Non-pigmented ciliary epithelial cell (primary cell): ENCODE measurements around the gene NCOA7.
"Not testable (repeated sequence)": the region's sequence is repeated elsewhere in the genome, so short reads cannot be mapped to it uniquely, and the experiment has no call there.

Experiments
- DNase-seq: peaks from one replicate; pipeline ENCODE4 v3.0.0-alpha.2; 2010; ENCODE audit warnings: low read depth

Gene NCOA7

DNA sequence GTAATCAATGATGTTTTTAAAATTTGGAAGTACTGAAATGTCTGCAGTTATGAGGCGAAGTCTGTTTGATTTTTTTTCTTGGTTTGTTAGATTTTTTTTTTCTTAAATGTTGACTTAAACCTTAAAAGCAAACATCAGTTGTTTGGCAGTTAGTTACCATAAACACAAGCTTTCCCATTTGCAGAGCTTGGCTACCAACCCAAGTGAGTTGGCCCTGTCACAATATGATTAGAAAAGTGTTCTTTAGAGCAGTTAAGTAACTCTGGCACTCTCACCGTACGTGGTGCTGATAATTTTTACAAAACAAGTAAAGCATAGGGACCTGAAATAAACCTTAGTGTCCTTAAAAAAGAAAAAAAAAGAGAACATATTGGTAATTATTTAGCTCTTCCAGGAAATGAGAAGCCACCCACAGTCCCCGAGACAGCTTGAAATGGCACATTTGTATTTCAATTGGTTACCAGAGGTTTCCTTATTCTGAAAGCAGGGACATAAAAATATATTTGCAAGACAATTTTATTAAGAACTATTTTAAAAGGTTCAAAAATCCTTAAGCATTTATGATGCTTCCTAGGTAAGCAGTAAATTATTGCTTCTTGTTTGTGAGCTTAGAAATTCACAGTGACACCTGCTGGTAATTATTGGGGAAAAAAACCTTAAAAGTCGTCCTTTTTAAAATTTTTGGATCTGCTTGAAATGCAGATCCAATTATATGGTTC is 37.4 kb upstream of the NCOA7 start:
- peak; percentile 15 for DNase-seq

GRCh38 chr6:125753937-125754259 is 36.9 kb upstream of the NCOA7 start:
- no peak for DNase-seq

GRCh38 chr6:125754566-125754965 is 36.2 kb upstream of the NCOA7 start:
- DNase-seq: no peak

DNA sequence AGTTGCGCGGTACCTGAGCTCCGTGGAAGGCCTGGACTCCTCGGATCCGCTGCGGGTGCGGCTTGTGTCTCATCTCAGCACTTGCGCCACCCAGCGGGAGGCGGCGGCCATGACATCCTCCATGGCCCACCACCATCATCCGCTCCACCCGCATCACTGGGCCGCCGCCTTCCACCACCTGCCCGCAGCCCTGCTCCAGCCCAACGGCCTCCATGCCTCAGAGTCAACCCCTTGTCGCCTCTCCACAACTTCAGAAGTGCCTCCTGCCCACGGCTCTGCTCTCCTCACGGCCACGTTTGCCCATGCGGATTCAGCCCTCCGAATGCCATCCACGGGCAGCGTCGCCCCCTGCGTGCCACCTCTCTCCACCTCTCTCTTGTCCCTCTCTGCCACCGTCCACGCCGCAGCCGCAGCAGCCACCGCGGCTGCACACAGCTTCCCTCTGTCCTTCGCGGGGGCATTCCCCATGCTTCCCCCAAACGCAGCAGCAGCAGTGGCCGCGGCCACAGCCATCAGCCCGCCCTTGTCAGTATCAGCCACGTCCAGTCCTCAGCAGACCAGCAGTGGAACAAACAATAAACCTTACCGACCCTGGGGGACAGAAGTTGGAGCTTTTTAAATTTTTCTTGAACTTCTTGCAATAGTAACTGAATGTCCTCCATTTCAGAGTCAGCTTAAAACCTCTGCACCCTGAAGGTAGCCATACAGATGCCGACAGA is 31.4 kb upstream of the NCOA7 start:
- no peak for DNase-seq

DNA sequence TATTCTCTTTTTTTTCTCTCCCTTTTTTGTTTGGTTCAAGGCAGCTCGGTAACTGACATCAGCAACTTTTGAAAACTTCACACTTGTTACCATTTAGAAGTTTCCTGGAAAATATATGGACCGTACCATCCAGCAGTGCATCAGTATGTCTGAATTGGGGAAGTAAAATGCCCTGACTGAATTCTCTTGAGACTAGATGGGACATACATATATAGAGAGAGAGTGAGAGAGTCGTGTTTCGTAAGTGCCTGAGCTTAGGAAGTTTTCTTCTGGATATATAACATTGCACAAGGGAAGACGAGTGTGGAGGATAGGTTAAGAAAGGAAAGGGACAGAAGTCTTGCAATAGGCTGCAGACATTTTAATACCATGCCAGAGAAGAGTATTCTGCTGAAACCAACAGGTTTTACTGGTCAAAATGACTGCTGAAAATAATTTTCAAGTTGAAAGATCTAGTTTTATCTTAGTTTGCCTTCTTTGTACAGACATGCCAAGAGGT is 30.8 kb upstream of the NCOA7 start:
- DNase-seq: no peak

DNA sequence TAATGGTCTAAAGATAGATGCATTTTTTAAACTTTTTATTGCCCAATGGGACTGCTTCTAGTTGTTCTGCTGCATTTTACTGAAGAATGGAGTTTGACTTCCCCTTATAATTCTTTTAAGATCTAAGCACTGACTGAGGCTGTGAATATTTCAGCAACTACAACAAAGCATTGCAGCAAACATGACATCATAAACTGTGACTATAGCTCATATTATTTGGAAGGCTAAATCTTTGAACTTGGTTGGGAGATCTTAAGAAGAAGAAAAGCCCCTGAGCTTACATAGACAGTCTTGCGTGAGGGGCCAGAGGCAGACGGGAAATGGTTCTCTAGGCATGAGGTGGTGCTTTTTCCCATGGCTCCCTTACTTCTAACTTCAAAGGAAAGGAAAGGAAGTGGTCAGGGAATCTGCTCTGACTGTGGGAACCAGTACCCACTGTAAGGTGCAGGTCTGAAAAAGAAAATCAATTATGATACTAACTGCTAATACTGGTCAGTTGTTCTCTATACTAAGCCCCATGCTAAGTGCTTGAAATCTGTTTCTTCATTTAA is 26.6 kb upstream of the NCOA7 start:
- DNase-seq: no peak

GRCh38 chr6:125765944-125766343 is 24.8 kb upstream of the NCOA7 start:
- DNase-seq: no peak

DNA sequence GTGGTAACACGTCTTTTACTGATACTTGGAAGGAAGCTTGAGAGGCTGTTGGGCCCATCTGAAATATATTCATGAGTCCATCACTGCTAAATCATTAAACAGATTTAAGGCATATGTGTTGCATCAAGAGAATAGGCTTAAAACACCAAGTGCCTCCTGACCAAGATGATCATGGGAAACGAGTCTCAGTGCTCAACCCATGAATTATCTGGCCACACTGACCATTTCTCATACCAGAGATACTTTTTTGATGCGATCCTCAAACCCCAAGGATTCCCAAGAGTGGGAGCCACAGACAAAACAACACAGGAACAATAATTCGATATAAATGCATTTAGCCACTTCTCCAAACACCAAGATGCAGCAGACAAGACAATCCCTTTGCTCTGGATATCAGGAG is 24.1 kb upstream of the NCOA7 start:
- no peak for DNase-seq

GRCh38 chr6:125769147-125769783 is 21.5 kb upstream of the NCOA7 start:
- no peak for DNase-seq

DNA sequence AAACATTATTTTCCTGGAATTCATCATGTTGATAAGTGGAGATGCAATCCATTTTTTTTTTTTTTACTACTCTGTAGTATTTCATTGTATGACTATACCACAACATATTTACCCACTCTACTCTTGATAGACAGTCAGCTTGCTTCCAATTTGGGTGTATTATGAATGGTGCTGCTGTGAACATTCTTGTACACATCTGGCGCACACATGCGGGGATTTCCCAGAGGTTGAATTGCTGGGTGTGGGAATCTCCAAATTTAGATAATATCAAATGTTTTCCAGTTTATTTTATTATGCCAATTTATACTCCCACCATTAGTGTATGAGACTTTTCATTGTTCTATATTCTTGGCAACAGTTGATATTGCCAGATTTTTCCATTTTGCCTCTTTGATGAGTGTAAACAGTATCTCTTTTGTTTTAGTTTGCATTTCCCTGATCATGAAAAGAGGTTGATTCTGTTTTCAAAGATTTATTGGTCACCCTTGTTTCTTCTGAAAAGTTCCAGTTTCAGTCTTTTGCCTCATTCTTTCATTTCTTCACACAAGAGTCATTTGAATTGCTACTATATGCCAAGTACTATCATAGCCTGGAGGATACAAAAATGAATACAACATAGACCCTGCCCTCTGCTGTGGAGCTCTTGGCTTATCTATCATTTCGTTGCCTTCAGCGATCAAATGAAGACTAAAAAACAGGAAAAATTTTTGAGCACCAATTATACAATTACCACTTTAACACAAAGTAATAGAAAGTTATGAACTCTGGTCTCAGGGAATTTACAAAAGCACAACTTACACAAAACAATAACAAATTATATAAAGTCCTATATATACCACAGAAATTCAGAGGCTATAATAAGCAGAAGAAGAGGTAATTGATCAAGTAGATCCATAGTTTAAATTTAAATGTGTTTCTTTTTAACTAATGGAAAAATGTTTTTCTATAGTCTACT is 17.1 kb upstream of the NCOA7 start:
- no peak for DNase-seq

DNA sequence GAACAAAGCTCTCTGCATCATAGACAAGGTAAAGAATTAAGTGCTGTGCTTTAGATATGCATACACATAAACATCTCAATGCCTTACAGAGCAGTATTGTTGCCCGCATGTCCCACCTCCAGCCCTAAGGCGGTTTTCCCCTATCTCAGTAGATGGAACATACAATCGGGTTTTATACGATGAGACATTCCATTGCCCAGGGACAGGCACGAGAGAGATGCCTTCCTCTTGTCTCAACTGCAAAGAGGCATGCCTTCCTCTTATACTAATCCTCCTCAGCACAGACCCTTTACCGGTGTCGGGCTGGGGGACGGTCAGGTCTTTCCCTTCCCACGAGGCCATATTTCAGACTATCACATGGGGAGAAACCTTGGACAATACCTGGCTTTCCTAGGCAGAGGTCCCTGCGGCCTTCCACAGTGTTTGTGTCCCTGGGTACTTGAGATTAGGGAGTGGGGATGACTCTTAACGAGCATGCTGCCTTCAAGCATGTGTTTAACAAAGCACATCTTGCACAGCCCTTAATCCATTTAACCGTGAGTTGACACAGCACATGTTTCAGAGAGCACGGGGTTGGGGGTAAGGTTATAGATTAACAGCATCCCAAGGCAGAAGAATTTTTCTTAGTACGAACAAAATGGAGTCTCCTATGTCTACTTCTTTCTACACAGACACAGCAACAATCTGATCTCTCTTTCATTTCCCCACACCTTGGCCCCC is 14.5 kb upstream of the NCOA7 start:
- DNase-seq: not testable (repeated sequence)

DNA sequence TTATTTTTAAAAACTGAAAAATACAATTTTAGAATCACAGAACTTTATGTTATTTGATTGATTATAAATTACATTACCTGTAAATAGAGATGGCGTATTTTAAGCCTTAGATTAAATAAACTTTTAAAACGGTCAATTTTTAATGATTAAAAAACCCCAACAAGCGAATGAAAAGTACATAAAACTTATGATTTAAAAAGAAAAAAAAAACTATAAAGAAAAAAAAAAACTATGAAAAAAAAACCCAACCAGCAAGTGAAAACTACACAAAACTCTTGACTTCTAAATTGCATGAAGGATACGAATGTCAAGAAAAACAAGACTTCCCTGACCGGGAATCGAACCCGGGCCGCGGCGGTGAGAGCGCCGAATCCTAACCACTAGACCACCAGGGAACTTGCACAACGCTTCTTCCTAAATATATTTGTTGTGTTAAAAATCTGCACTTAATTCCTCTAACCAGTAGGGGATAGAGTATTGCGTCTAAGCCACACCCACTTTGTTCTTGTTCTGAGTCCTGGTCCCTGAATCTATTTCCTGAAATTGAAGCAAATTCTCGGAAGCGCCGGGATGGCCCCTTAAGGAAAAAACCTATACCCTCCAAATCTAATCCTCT is 10.7 kb upstream of the NCOA7 start:
- peak; percentile 71 for DNase-seq

DNA sequence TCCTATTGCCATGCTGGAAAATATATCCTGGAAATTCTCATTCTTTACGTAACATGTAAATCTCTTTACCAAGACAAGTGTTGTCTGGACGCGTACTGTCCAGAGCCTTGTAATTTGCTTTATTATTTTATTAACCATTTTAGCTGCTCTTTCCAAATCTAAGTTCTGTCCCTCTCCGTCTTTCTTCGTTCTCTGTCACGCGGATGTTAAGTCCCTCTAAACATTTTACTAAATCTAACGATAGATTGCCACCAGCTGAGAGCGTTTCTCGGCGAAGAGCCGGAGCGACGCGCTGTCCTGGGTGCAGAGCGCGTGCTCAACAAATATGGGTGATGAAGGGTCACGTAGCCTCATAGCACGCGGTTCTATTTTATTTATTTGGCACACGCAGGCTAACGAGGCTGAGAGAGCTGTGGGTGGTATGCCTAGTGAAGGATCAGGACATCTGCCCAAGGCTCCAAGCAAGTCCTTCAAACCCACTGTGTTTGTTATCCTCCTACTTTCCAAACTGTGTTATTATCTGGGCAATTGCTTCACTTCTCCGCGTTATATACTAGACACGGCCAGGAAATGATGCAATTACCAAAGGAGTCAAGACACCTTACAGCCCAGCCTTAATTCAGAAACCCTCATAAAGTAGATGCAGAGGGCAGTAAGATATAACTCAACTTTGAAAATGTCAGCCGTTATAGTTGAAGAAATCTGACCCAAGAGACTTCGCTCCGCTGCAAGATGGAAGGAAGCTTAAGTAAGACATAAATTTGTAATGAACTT is 10.0 kb upstream of the NCOA7 start:
- no peak for DNase-seq

DNA sequence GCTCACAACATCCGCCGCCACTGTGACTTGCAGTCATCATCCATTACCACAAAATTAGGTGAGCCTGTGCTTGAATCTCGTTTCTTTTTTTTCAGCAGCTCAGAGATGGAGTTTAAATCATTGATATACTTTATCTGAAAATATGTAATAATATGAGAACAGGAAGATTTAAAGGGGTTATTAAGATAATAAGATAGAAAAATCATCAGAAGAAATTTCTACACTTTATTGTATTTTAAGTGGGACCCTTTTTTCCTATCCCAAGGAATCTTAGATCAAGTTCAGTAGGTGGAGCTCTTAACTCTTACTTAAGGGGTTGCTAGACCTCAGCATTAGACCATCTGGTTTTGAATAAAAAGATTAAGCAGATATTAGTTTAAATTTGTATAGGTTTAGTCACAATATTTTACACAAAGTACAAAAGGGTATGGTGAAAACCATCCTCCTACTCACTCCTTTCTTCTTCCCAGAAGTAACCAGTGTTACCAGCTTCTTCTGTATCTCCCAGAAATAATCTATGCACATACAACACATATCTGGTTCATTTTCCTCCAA is 9.4 kb upstream of the NCOA7 start:
- DNase-seq: no peak

GRCh38 chr6:125784365-125784764 is 6.4 kb upstream of the NCOA7 start:
- DNase-seq: no peak

DNA sequence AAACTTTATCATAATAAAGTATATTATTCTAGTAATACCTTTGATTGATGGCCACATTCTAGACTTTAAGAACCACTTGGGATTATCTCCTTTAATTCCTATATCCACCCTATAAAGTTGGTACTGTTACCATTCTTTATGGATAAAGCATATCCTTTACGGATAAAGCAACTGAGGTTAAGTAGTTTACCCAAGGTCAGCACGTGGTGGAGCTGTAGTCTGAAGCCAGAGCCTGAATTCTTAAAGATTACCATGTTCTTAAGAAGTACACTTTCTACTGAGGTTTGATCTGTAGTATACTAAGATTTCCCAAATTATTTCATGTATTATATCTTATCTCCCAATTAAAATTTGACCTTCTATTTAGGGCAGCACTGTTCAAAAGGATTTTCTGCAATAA is 3.0 kb upstream of the NCOA7 start:
- no peak for DNase-seq

GRCh38 chr6:125789167-125789566 is 1.6 kb upstream of the NCOA7 start:
- no peak for DNase-seq

- no peak for DNase-seq
Measured at GRCh38 chr6:125789576-125790357, 993 bp upstream of the NCOA7 start.
